ENCODE measurements around the gene SLC6A4.

Gene SLC6A4

GRCh38 chr17:30176855-30177254, 58.6 kb downstream of the SLC6A4 start:
- no peak for TF ChIP-seq CTCF (IDR thresholded peaks at IDR 0.05; ENCODE audit: low read depth, low read length, poor library complexity, severe bottlenecking)
- no peak for TF ChIP-seq EZH2phosphoT487 (IDR thresholded peaks at IDR 0.05; ENCODE audit: borderline replicate concordance, low read length)
- no peaks in the 10 kb centered on the region; the same call in 1 of the 2 replicates for H3F3A ChIP-seq (ENCODE audit: control insufficient read depth, insufficient read depth)
- H3K4me2 ChIP-seq (ENCODE audit: low read length), result no peak overlapping the region
- H3K4me3 ChIP-seq (ENCODE audit: low read length), result no peak overlapping the region
- H3K9me3 ChIP-seq (ENCODE audit: control insufficient read depth, insufficient read depth, low read length), result no peaks in the 10 kb centered on the region
- H3K9me2 ChIP-seq (replicated peaks; ENCODE audit: control insufficient read depth, low read length), result no peaks in the 10 kb centered on the region
- H3K4me1 ChIP-seq (ENCODE audit: control insufficient read depth, low read length), result no peaks in the 10 kb centered on the region
- no peaks in the 10 kb centered on the region for H4K20me1 ChIP-seq (ENCODE audit: control insufficient read depth, insufficient read depth, low read depth, low read length)
- no peaks in the 10 kb centered on the region for H3K79me2 ChIP-seq (ENCODE audit: control insufficient read depth, low read length)
- H3K27ac ChIP-seq (ENCODE audit: low read depth, low read length), result no peak overlapping the region
- H3K27me3 ChIP-seq (ENCODE audit: control insufficient read depth, low read length), result no peaks in the 10 kb centered on the region
- H3K36me3 ChIP-seq (ENCODE audit: control insufficient read depth, low read length), result peaks cover 90% of the 10 kb centered on the region

GRCh38 chr17:30174556-30174955, 60.9 kb downstream of the SLC6A4 start:
- Histone ChIP-seq H3K27ac (ENCODE audit: low read depth, low read length) (no peak overlapping the region), H3K4me1 (ENCODE audit: control insufficient read depth, low read length) (peaks cover 8% of the 10 kb centered on the region; the same call in 1 of the 2 replicates), H3K79me2 (ENCODE audit: control insufficient read depth, low read length) (peaks cover 6% of the 10 kb centered on the region), H3K36me3 (ENCODE audit: control insufficient read depth, low read length) (peaks cover 77% of the 10 kb centered on the region), H3K9me2 (replicated peaks; ENCODE audit: control insufficient read depth, low read length) (no peaks in the 10 kb centered on the region), H3K9me3 (ENCODE audit: control insufficient read depth, insufficient read depth, low read length) (no peaks in the 10 kb centered on the region), H3K4me2 (ENCODE audit: low read length) (no peak overlapping the region), H3K27me3 (ENCODE audit: control insufficient read depth, low read length) (no peaks in the 10 kb centered on the region), H4K20me1 (ENCODE audit: control insufficient read depth, insufficient read depth, low read depth, low read length) (no peaks in the 10 kb centered on the region), H3F3A (ENCODE audit: control insufficient read depth, insufficient read depth) (peaks cover 2% of the 10 kb centered on the region; the same call in 1 of the 2 replicates), H3K4me3 (ENCODE audit: low read length) (no peak overlapping the region)
- TF ChIP-seq EZH2phosphoT487 (IDR thresholded peaks at IDR 0.05; ENCODE audit: borderline replicate concordance, low read length) (no peak), CTCF (IDR thresholded peaks at IDR 0.05; ENCODE audit: low read depth, low read length, poor library complexity, severe bottlenecking) (no peak)

GRCh38 chr17:30173649-30174048, 61.8 kb downstream of the SLC6A4 start:
- no peak for TF ChIP-seq EZH2phosphoT487 (IDR thresholded peaks at IDR 0.05; ENCODE audit: borderline replicate concordance, low read length)
- H3F3A ChIP-seq (ENCODE audit: control insufficient read depth, insufficient read depth), result peaks cover 2% of the 10 kb centered on the region; the same call in 1 of the 2 replicates
- H3K36me3 ChIP-seq (ENCODE audit: control insufficient read depth, low read length), result peaks cover 78% of the 10 kb centered on the region
- peaks cover 13% of the 10 kb centered on the region for H3K79me2 ChIP-seq (ENCODE audit: control insufficient read depth, low read length)
- no peaks in the 10 kb centered on the region for H3K9me2 ChIP-seq (replicated peaks; ENCODE audit: control insufficient read depth, low read length)
- no peak overlapping the region for H3K4me3 ChIP-seq (ENCODE audit: low read length)
- H3K27ac ChIP-seq (ENCODE audit: low read depth, low read length), result no peak overlapping the region
- no peaks in the 10 kb centered on the region for H3K27me3 ChIP-seq (ENCODE audit: control insufficient read depth, low read length)
- no peaks in the 10 kb centered on the region for H4K20me1 ChIP-seq (ENCODE audit: control insufficient read depth, insufficient read depth, low read depth, low read length)
- H3K4me1 ChIP-seq (ENCODE audit: control insufficient read depth, low read length), result peaks cover 8% of the 10 kb centered on the region; the same call in 1 of the 2 replicates
- H3K4me2 ChIP-seq (ENCODE audit: low read length), result no peak overlapping the region
- no peaks in the 10 kb centered on the region for H3K9me3 ChIP-seq (ENCODE audit: control insufficient read depth, insufficient read depth, low read length)

- H3K4me2 ChIP-seq (ENCODE audit: low read length), result no peak overlapping the region
- H4K20me1 ChIP-seq (ENCODE audit: control insufficient read depth, insufficient read depth, low read depth, low read length), result no peaks in the 10 kb centered on the region
- H3K4me1 ChIP-seq (ENCODE audit: control insufficient read depth, low read length), result peaks cover 8% of the 10 kb centered on the region; the same call in 1 of the 2 replicates
- H3K4me3 ChIP-seq (ENCODE audit: low read length), result no peak overlapping the region
- H3K27ac ChIP-seq (ENCODE audit: low read depth, low read length), result no peak overlapping the region
- H3K9me2 ChIP-seq (replicated peaks; ENCODE audit: control insufficient read depth, low read length), result no peaks in the 10 kb centered on the region
- H3K9me3 ChIP-seq (ENCODE audit: control insufficient read depth, insufficient read depth, low read length), result no peaks in the 10 kb centered on the region
- TF ChIP-seq CTCF (IDR thresholded peaks at IDR 0.05; ENCODE audit: low read depth, low read length, poor library complexity, severe bottlenecking), result no peak
- TF ChIP-seq EZH2phosphoT487 (IDR thresholded peaks at IDR 0.05; ENCODE audit: borderline replicate concordance, low read length), result no peak
- peaks cover 13% of the 10 kb centered on the region for H3K79me2 ChIP-seq (ENCODE audit: control insufficient read depth, low read length)
- H3K27me3 ChIP-seq (ENCODE audit: control insufficient read depth, low read length), result no peaks in the 10 kb centered on the region
- H3K36me3 ChIP-seq (ENCODE audit: control insufficient read depth, low read length), result peaks cover 69% of the 10 kb centered on the region
- peaks cover 2% of the 10 kb centered on the region; the same call in 1 of the 2 replicates for H3F3A ChIP-seq (ENCODE audit: control insufficient read depth, insufficient read depth)
Measured at GRCh38 chr17:30172560-30172959, 62.9 kb downstream of the SLC6A4 start.
